ENCODE results near the gene RFX8.
"Not testable (repeated sequence)": the region's sequence is repeated elsewhere in the genome, so short reads cannot be mapped to it uniquely, and the experiment has no call there.

The RFX8 gene

DNA sequence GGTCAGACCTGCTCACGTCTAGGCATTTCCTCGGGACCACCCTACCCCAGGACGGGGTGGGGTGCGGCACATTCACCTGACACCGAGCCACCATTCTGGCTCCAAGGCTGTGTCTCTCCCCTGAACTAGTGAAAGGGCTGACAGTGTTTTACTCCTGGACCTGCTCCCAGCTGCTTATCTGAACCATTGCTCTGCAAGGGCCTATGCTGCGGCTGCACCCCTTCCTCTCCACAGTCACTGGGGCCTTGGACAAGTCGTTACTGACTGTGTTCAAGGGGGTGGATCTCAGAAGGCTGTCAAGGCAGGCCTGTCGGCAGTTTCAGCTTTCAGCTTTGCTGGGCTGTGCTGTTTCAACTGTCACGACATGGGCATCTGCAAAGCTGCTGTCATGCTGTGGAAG, 99.3 kb downstream of the RFX8 start:
- DNase-seq (ENCODE audit: low read depth) = no peak

GRCh38 chr2:101374821-101375561, 99.9 kb downstream of the RFX8 start:
- DNase-seq (ENCODE audit: low read depth) = no peak

DNA sequence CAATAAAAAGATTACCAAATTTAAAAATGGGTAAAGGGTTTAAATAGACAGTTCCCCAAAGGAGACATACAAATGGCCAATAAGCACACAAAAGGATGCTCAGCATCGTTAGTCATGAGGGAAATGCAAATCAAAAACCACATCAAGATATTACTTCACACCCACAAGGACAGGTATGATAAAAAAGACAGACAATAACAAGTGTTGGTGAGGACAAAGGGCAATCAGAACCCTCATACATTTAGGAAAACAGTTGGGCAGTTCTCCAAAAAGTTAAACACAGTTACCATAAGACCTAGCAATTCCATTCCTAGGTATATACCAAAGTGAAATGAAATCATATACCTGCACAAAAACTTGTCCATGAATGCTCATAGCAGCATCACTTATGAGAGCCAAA, 102.1 kb downstream of the RFX8 start:
- no peak for DNase-seq (ENCODE audit: low read depth)

- DNase-seq (ENCODE audit: low read depth) = peak; percentile 17
These were observed 103.3 kb downstream of the RFX8 start for GRCh38 chr2:101371636-101372035.

DNA sequence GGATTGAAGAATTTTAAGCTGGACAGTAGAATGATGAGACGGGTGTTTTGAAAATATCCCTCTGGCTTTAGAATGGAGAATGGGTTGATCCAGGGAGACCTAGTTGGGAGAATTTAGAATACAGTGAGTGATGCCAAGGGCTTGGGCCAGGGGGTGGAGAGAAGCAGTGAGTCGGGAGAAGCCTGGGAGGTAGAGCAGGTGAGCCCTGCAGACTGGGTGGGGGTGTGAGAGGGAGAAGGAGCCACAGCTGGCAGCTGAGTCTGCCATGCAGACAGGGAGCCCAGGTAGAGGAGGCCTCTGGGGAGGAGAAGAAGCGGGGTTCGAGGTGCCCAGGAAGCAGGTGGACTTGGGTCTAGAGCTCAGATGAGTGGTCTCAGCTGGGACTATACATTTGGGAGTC, 105.8 kb downstream of the RFX8 start:
- DNase-seq (ENCODE audit: low read depth) = no peak

DNA sequence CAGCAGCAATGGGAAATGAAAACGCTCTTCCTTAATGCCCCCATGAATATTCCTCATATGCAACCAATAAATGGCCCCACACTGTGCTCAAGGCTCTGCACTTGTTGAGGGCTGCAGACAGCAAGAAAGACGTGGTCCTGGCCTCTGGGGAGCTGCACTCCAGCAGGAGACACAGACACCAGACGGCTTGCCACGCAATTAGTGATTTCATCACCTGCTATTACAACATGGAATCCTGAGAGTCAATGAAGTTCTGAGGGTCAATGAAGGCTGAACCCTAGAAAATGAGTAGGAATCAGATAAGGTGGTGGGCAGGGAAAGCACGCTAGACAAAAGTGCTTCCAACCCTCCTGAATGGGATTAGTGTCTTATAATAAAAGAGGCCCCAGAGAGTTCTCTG, 106.5 kb downstream of the RFX8 start:
- DNase-seq (ENCODE audit: low read depth) = no peak

DNA sequence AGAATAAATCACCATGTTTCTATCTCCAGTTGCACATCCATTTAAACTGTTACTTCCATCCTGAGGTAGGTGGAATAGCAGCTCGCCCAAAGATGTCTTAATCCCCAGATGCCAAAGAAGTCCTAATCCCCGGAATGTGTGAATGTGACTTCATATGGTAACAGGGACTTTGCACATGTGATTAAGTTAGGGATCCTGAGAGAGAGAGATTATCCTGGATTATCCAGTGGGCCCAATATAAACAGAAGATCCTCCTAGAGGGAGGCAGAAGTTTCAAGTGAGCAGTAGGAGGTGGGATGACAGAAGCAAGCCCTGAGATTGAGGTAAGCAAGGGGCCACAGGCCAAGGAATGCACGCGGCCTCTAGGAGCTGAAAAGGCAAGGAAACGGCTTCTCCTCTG, 107.4 kb downstream of the RFX8 start:
- DNase-seq (ENCODE audit: low read depth) = no peak

GRCh38 chr2:101364878-101365277, 110.0 kb downstream of the RFX8 start:
- DNase-seq (ENCODE audit: low read depth) = no peak

DNA sequence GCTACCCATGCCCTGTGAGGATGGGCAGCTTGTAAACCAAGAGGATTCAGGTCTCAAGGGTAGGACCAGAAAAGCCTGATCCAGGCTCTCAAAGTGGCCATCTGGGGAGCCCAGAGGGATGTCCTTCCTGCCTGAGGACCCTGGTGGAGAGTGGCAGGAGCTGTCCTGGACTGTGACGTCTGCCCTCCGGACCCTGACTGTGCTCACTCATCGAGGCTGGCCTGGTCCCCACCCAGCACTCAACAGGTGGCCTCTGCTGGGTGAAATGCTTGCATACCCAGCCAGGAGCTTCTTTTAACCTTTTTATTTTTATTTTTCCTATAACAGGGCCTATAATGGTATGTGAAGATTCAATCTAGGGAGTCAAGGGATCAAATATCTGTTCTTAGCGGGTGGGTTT, 112.1 kb downstream of the RFX8 start:
- DNase-seq (ENCODE audit: low read depth) = no peak

GRCh38 chr2:101362316-101362715, 112.6 kb downstream of the RFX8 start:
- DNase-seq (ENCODE audit: low read depth) = no peak

DNA sequence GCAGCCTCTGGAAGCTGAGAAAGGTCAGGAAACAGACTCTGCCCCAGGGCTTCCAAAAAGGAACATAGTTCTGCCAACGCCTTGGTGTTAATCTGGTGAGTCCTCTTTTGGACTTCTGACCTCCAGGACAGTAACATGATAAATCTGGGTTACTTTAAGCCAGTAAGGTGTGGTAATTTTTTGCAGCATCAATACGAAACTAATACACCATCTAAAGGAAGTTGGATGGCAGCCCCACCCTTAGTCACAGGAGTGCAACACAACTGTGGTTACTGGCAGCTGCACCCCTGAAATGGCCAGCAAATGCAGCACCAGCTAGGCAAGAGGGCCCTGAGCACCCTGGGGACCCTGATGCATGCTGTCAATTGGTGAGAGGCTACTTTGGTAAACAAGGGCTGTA, 113.4 kb downstream of the RFX8 start:
- no peak for DNase-seq (ENCODE audit: low read depth)

DNA sequence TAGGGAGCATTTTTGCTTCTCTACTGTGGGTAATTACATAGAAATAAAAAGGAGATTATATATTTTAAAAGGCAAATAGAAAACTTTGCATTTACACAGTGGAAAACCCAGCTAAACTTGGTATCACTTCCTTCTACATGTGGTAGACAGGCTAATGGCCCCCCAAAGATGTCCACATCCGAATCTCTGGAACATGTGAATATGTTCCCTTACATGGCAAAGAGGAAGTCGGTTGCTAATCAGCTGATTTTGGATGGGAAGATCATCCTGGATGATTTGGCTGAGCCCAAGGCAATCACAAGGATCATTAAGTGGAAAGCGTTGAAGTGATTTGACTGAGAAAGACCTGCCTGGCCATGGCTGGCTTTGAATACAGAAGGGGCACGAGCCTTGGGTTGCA, 113.8 kb downstream of the RFX8 start:
- no peak for DNase-seq (ENCODE audit: low read depth)

GRCh38 chr2:101360232-101360631, 114.7 kb downstream of the RFX8 start:
- peak; percentile 46 for DNase-seq (ENCODE audit: low read depth)

- DNase-seq (ENCODE audit: low read depth) = no peak
These were observed 115.4 kb downstream of the RFX8 start for GRCh38 chr2:101359410-101359954.

- DNase-seq (ENCODE audit: low read depth) = peak; percentile 14
These were observed 117.5 kb downstream of the RFX8 start for GRCh38 chr2:101357376-101357775.

GRCh38 chr2:101356521-101356920, 118.4 kb downstream of the RFX8 start:
- peak; percentile 33 for DNase-seq (ENCODE audit: low read depth)

DNA sequence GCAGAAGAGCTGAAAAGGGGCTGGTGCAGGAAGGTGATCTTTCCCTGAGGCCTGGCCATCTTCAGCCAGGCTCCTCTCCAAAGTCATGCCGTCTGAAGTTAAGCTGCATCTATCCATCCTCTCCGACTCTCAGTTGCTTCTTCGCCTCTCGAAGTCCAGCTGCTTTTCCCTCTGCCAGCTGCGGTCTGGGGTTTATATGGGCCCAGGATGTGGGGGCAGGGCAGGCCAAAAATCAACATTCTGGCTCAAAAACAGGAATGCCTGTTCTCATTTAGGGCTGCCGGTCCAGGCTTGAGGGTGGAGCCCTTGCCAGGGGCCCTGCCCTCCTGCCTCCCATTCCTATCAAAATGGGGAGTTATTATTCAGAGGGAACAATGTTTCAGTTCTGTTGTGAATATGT, 118.9 kb downstream of the RFX8 start:
- DNase-seq (ENCODE audit: low read depth) = no peak

DNA sequence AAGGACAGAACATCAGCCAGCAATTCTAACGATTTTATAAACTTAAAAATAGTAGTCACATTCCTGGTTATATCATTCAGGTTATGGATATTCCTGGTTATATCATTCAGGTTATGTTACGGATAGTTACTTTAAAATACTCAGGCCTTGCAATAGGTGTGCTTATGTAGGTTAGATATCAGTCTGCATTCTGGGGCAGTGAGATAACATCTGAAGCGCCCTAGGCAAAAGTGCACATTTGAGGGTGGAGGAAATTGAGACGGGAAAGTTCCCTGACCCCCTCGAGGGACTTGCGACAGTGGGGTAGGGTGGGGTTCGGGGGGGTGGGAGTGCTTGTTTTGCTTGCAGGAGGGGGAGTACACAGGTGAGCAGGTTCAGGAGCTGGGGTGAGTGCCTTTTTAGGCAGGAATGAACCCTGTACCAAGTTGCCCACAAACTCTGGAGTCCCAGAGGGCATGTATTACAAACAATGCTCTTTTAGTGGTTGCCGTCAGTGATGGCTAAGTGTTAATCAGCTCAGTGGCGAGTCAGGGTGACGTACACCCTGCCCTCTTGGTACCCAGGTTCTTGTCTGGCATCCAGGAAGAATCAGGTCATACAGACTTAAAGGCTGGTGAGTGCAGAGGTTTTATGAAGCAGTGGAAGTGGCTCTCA, 119.4 kb downstream of the RFX8 start:
- no peak for DNase-seq (ENCODE audit: low read depth)

- DNase-seq (ENCODE audit: low read depth) = no peak
These were observed 120.2 kb downstream of the RFX8 start for GRCh38 chr2:101354420-101355311.

DNA sequence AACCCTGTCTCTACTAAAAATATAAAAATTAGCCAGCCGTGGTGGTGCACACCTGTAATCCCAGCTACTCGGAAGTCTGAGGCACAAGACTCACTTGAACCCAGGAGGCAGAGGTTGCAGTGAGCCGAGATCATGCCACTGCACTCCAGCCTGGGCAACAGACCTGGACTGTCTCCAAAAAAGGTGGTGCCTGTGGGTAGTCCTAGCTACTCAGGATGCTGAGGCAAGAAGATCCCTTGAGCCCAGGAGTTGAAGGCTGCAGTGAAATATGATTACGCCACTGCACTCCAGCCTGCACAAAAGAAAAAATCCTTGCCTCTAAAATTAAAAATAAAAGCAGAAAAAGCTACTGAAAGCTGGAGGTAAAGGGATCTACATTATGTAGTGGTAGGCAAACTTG, 122.3 kb downstream of the RFX8 start:
- DNase-seq (ENCODE audit: low read depth) = not testable (repeated sequence)

DNA sequence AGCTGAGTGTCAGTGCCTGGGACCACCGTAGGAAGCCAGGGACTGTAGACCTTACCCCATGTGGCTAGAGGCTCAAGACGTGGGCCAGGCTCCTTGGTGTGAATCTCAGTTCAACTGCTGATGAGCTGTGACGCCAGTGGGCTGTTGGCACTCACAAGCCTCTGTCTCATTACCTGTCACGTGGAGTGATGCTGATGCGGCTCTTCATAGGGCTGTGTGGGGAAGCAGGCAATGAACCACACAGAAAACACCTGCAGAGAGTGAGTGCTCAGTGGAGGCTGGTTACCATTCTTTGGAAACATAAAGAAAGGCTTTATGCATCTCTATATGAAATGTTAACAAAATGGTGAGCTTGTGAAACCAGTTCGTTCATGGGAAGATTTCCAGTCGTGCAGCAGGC, 123.7 kb downstream of the RFX8 start:
- DNase-seq (ENCODE audit: low read depth) = no peak

GRCh38 chr2:101349893-101350662, 124.8 kb downstream of the RFX8 start:
- DNase-seq (ENCODE audit: low read depth) = peak; percentile 67

All from iris pigment epithelial cell (primary cell).